Peyer's patch (tissue), 4 donors: Measurements from ENCODE around the gene RAC3.

Experiments used
- POLR2A ChIP-seq, 2 donors: fragments of 450-650 bp; IDR thresholded peaks; one replicate each; pipeline ENCODE4 v1.5.1; 2017; ENCODE audit warnings: antibody characterized with exemption in 2 of 2, mild to moderate bottlenecking in 2 of 2, moderate library complexity in 2 of 2
- TF ChIP-seq, protein P1 (sequence below), 6 experiments: fragments of 450-650 bp in 4 of 6; fragments of 200-600 bp in 2 of 6; sonication (generic) in 1 of 6; IDR thresholded peaks; one replicate each; pipeline ENCODE4 v1.5.1; 2017 to 2019; ENCODE audit warnings: antibody characterized with exemption in 6 of 6, mild to moderate bottlenecking in 3 of 6, moderate library complexity in 1 of 6

- no peak for TF ChIP-seq POLR2A (IDR thresholded peaks at IDR 0.05)
- TF ChIP-seq, protein P1, sequence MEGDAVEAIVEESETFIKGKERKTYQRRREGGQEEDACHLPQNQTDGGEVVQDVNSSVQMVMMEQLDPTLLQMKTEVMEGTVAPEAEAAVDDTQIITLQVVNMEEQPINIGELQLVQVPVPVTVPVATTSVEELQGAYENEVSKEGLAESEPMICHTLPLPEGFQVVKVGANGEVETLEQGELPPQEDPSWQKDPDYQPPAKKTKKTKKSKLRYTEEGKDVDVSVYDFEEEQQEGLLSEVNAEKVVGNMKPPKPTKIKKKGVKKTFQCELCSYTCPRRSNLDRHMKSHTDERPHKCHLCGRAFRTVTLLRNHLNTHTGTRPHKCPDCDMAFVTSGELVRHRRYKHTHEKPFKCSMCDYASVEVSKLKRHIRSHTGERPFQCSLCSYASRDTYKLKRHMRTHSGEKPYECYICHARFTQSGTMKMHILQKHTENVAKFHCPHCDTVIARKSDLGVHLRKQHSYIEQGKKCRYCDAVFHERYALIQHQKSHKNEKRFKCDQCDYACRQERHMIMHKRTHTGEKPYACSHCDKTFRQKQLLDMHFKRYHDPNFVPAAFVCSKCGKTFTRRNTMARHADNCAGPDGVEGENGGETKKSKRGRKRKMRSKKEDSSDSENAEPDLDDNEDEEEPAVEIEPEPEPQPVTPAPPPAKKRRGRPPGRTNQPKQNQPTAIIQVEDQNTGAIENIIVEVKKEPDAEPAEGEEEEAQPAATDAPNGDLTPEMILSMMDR (IDR thresholded peaks at IDR 0.05), result no peak
Measured at GRCh38 chr17:81994593-81995462, 36.6 kb upstream of the RAC3 start.
